Renal pelvis (tissue), 4 donors: Measurements from ENCODE around the gene PAK3. TPM values are rescaled to one million over a fixed set of nuclear protein-coding genes. Genes with fewer than 3 reads are reported as not detected.

Experiments used
- DNase-seq: peaks from one replicate; pipeline ENCODE4 v3.0.0-alpha.2; 2013
- polyA plus RNA-seq, 3 donors: library from polyadenylated mRNA; unstranded; fragments of 120-200 nt; gene quantifications; one replicate each; pipeline ENCODE4 v1.2.1, GENCODE V29; 2013; ENCODE audit not compliant: insufficient read length in 3 of 3

PAK3 gene
- polyA plus RNA-seq, 3 donors, result 6.1 to 7.0 (median 6.7) TPM

GRCh38 chrX:111129921-111130320 is 33.9 kb downstream of the PAK3 start:
- DNase-seq, result no peak

GRCh38 chrX:111131572-111131971 is 35.6 kb downstream of the PAK3 start:
- DNase-seq, result no peak

- DNase-seq, result no peak
These were observed 37.4 kb downstream of the PAK3 start for GRCh38 chrX:111133389-111133788.

- no peak for DNase-seq
These were observed 49.9 kb downstream of the PAK3 start for GRCh38 chrX:111145878-111146277.

GRCh38 chrX:111151764-111152163 is 55.8 kb downstream of the PAK3 start:
- no peak for DNase-seq

- no peak for DNase-seq
These were observed 63.2 kb downstream of the PAK3 start for GRCh38 chrX:111159232-111159631.

- DNase-seq, result no peak
These were observed 68.7 kb downstream of the PAK3 start for GRCh38 chrX:111164728-111165127.

- DNase-seq, result no peak
These were observed 69.9 kb downstream of the PAK3 start for GRCh38 chrX:111165902-111166301.

- DNase-seq, result no peak
These were observed 71.3 kb downstream of the PAK3 start for GRCh38 chrX:111167334-111167733.

- DNase-seq, result no peak
These were observed 72.3 kb downstream of the PAK3 start for GRCh38 chrX:111168314-111168713.

- DNase-seq, result no peak
These were observed 73.2 kb downstream of the PAK3 start for GRCh38 chrX:111169141-111169540.

GRCh38 chrX:111170017-111170416 is 74.0 kb downstream of the PAK3 start:
- DNase-seq, result no peak

- DNase-seq, result no peak
These were observed 84.8 kb downstream of the PAK3 start for GRCh38 chrX:111180750-111181240.

GRCh38 chrX:111181951-111182350 is 86.0 kb downstream of the PAK3 start:
- no peak for DNase-seq

- DNase-seq, result no peak
These were observed 87.0 kb downstream of the PAK3 start for GRCh38 chrX:111182997-111183396.

- no peak for DNase-seq
These were observed 95.6 kb downstream of the PAK3 start for GRCh38 chrX:111191598-111191997.

GRCh38 chrX:111199505-111199904 is 103.5 kb downstream of the PAK3 start:
- no peak for DNase-seq

- DNase-seq, result no peak
These were observed 104.3 kb downstream of the PAK3 start for GRCh38 chrX:111200327-111200726.

GRCh38 chrX:111207851-111208250 is 111.9 kb downstream of the PAK3 start:
- DNase-seq, result no peak

GRCh38 chrX:111216293-111216801 is 120.4 kb downstream of the PAK3 start:
- no peak for DNase-seq

GRCh38 chrX:111244235-111244750 is 148.3 kb downstream of the PAK3 start:
- DNase-seq, result peak; percentile 10

GRCh38 chrX:111254896-111255693 is 159.1 kb downstream of the PAK3 start:
- no peak for DNase-seq

GRCh38 chrX:111257733-111258132 is 161.7 kb downstream of the PAK3 start:
- DNase-seq, result peak; percentile 38
